RKO (cell line): Measurements from ENCODE around the gene PGAP1.

Experiments
- DNase-seq: peaks from one replicate; pipeline ENCODE4 v3.0.0-alpha.2; 2016; ENCODE audit warnings: low spot score

PGAP1 gene

DNA sequence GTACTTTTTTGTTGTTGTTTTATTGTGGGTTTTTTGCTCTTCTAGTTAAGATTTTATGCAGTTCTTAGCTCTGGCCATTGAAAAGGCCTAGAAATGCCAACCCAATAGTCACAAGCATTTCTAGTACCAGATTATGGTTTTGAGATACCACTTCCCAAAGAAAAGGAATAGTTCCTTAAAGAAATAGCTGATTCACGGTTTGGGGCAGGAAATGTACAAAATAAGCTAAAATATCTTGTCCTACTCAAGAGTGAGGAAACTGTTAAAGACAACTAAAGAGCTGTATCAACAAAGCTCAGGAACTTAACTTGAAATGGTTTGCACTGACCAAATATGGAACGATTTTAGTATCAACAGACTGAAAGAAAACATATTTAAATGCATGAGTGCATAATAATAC, 35.4 kb downstream of the PGAP1 start:
- DNase-seq: no peak

DNA sequence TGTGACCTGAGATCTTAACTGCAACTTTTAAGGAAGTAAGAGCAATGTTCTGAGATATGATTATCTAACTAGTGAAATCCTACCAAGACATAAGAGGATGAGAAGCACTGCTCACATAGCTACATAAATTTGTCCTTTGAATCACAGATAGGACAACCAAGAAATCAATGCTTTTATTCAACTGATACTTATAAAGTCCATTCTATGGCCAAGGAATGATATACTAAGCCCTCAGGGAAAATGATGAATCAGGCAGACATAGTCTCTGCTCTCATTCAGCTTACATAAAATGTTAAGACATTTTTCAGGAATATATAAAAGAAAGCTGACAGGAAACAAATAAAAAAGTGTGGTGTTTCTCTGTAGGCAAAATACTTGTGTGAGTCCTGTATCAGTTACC, 39.1 kb downstream of the PGAP1 start:
- DNase-seq: no peak

DNA sequence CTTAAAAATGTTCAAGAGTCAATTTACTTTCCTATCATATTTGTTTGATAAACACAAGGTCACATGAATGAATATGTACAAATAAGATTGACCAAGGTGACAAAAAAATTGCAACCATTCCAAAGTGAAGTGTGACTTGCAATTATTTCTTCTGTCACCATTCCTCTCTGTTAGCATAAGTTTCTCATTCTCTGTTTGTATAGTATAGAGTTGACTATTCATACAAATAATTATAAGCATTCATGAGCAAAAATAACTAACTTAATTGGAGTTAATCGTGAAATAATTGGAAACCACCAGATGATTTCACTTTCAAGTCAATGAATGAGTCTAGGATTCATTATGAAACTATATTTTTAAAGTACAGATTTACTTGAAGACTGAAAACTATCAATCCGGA, 42.1 kb downstream of the PGAP1 start:
- no peak for DNase-seq

DNA sequence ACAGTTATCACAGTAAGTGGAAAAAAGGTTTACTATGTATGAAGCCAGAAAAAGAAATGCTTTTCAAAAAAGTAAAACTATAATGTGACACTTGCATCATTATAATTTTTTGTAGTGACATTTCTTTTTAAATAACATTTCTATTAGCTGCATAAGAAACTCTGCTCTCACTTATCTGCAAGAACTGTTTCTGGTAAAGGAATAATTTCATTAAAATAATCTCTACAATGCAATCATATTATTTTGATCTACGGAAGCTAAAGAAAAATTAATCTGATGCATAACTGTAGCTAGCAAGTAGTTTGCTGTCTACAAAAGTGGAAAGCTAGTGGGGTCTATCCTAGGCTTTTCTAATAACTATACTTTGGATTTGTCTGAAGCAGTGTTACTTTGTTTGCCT, 50.1 kb downstream of the PGAP1 start:
- no peak for DNase-seq

DNA sequence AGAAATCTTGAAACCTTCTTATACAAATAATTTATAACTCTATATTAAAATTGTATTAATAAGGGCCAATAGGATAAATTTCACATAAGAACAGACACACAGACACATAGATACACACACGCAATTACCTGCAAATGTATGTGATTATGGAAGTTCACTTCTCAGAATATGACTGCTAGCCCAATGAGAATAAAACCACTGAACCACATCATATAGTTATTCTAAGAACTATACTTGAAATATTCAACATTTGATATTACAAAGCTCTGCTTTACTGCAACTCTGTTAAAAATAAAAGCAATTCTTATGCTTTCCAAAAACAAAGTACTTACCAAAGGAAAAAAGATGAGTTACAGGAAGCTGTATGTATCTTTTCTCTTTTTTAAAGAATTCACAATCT, 51.1 kb downstream of the PGAP1 start:
- DNase-seq: no peak

DNA sequence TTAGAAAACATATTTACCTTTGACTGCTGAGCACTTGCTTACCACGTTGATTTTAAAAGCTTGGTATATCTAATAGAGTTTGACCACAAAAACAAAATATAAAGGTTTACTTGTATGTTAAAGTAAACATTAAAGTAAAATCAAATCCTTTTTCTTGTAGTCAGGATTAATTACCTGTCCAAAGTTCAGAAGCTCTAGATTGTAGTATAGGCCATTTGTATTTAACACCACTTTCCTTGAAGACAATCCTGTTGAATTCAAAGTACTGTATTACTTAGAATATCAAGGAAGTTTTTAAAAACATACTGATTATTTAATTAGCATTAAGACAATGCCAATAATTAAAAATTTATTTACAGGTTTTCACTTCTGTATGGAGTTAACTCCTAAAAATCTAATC, 53.0 kb downstream of the PGAP1 start:
- DNase-seq: no peak

DNA sequence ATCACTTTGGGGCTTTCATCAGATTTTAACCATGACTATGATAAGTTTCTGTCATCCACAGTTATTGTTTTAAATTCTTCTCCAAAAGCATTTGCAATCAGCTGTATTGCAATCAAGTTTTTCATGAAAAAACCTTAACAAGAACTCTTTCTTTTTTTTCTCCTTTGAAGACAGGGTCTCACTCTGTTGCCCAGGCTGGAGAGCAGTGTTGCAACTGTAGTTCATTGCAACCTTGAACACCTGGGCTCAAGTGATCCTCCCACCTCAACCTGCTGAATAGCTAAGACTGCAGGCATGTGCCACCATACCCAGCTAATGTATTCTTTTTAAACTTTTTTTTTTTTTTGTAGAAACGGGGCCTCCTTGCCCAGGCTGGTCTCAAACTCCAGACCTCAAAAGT, 71.9 kb downstream of the PGAP1 start:
- DNase-seq: no peak

DNA sequence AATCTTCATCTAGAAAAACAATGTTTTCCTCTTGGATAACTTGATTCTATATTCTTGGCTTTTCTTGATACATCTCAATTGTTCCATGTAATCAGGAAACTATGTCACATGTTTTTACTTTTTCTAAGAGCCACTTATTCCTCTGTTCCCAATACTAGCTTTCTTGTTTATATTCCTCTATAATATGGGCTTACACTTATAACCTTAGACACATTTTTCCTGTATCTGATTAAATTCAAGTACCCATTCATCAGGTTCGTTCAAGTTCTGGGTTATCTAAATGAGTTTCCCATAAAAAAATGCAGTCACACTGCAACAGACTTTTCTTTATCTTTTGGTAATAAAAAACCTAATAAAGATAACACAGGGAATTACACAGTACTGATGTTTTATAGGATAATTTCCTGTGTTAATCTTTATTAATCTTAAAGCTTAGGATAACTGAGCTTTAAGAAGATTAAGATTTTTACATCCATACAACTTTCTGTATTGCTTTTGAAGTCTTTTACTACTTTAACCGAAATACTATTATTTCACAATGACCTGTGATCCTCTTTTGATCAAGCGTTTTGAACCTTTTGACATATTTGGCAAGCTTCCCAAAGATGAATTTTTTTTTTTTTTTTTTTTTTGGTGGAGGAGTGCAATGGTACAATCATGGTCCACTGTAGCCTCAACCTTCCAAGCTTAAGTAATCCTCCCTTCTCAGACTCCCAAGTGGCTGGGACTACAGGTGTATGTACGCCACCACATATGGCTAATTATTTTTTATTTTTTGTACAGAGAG, 73.0 kb downstream of the PGAP1 start:
- DNase-seq: no peak

DNA sequence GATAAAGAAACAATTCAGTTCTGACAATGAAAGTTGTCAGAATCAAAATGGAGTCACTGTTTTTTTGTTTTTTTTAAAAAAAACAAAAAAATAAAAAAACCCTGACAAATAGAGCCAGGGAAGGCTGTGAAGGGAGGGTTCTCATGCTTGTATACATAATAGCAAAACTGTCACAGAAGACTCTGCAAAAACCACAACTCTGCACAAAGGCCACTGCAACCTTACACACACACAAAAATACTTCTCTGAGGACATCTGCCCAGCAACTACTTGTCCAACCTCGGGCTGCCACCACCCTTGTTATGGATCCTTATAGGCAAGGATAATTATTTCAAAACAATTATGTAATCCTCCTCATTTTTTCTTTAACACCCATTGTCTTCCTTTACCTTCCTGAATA, 75.4 kb downstream of the PGAP1 start:
- DNase-seq: no peak

DNA sequence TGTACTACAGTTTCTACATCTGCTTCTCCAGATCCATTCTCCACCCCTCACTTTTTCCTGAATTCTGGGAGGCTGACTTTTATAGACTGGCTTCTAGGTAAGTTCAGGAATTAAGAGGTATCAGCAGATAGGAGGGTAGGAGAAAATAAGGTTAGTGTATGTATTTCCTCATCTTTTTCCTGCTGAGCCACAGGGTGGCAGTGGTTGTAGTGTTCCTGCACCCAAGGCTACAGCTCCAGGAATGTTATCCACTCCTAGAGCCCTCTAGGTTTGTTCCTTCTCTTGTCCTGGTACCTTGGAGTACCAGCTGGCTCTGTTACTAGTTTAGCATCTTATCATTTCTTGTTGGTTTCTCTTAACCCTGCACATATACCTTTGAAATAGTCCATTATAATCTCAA, 76.6 kb downstream of the PGAP1 start:
- peak; percentile 63 for DNase-seq

DNA sequence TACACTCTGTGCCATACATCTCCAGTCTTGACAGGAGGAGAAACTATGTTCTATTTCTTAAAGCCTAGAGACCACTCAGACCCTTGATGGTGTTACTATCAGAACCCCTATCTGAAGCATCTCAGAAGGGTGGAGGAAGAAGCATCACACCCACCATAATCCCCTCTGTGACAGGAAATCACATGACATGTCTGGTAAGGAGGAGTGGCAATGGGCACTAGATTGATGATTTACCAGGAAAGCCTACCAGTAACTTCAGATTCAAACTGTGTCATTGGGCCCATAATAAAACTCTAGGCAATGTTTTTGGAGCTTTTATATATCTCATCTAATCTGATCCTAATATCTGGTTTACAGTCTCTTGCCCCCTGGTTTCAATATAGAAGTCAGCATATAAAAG, 80.2 kb downstream of the PGAP1 start:
- no peak for DNase-seq

DNA sequence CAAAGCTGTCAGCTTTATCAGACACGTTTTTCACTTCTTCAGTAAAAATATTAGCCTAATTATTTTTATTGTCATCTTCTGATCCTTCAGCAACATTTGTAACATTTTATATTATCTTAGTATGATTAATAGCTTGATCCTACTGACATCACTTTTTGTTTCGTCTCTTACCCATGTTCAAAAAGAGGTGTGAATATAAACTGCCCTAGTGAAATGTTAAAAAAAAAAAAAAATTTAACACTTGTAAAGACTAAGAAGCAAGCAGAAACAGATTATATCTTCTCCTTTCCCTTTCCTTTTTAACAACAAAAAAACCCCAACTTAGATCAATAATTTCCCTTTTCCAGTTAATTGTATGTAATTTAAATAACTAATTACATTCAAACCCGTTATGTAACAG, 81.1 kb downstream of the PGAP1 start:
- DNase-seq: no peak

DNA sequence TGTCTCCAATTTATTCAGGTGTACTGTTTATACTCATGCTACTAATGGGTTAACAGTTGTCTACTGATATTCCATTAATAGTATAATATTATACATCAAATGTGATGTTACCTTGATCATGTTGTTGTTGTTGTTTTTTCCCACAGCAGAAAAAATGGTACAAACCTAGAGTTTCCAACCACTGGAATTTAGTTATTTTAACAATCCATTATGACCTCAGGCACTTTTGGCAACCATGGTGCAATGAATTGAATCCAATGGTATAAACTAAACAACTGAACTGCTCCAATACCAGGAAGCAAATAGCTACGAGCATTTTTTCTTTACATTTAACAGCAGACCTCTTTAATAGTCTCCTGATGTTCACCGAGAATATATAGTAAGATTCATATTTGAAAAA, 86.3 kb downstream of the PGAP1 start:
- DNase-seq: no peak

DNA sequence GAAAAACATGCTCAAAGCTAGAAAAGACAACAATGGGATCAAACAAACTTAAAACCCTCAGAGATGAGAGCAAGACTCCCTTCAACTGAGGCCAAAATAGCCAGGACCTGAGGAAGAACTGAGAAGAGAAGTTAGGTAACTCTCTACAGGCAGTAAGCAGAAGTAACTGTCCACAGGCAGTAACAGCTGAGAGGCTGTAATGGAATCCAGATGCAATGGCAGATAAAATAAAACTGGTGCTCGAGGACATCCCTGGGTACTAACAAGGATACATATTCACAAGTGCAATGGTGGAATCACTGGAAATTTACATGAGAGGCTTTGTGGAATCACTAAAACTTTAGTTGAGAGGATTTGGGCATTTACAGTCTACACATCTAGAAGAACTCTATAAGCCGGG, 86.9 kb downstream of the PGAP1 start:
- no peak for DNase-seq

DNA sequence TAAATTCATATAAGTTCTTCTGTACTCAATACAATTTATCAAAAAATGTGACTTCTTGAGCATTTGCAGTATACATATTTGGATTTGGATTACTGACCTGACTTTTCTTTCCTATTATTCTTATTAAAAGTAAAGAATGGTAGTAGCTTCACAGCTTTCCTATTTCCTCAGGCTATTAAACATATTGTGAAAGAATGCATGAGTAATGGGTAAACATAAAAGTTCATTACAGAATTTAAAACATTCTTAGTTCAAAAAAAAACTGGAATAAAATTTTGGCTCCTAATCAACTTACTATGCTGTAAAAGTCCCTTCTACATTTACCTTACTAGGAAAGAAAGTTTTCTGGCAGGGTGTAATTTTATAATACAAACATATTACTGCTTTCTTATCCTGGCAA, 90.1 kb downstream of the PGAP1 start:
- no peak for DNase-seq

DNA sequence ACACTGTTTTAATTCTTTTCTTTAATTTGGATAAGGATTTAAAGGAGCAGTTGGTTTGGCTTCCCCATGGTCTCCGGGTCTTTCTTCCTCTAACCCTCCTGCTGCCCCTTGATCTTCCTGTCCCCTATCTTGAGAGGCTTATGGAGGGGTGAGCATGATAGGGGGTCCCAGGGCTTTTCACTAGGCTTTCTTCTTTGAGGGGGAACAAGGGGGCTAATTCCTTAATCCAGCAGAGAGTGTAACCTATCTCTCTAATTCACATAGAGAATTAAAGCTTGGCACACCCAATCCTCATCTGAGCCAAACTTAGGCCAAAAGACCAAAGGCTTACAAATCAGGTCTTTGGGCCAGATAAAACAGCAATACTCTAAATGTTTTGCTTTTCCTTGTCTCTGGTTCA, 95.8 kb downstream of the PGAP1 start:
- DNase-seq: no peak

DNA sequence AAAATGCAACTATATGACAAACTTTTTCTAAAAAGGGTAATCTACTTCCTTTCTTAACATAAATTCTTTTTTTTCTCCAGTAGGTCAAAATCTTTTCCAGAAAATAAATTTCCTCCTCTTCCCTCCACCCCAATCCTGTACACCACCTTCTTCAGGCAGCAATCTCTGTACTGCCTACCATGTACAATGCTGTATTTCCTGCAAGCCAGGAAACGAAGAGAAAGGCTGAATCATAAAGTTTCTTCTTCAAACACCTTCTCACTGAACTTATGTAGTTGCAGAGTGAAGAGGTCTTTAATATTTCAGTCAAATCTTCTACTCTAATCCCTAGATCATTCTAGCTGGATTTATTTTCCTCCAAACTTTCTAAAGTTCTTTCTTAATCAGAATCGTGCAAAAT, 99.2 kb downstream of the PGAP1 start:
- DNase-seq: no peak

DNA sequence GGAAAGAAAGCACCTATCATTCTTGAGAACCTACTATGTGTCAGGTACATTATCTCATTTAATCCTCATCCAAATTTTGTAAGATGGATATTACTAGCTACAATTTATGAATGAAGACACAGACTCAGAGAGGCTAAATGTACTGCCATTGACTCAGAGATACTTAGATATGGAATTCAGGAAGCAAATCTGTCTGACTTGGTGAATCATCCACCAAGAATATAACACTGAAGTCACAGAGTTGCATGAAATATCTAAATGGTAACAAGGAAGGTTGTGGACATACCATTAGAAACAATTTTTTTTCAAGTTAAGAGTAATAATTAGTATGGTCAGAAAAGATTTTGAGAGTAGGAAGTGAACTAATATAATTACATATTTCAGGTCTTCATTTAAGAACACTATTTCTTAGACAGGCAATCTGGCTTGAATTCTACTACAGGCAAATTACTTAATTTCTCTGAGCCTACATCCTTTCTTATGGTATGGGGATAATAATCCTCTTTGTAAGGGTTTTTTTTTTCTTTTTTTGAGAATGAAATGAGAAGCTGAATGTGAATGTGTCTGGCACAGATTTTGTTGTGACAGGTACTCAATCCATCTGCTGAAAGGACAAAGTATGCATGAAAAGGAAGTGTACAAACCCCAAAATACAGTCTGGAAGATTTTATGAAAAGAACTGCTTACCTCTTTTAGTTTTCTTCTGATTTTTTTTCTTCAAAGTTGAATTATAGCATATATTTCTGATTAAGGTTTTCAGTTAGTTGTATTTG, 102.6 kb downstream of the PGAP1 start:
- DNase-seq: peak; percentile 83

DNA sequence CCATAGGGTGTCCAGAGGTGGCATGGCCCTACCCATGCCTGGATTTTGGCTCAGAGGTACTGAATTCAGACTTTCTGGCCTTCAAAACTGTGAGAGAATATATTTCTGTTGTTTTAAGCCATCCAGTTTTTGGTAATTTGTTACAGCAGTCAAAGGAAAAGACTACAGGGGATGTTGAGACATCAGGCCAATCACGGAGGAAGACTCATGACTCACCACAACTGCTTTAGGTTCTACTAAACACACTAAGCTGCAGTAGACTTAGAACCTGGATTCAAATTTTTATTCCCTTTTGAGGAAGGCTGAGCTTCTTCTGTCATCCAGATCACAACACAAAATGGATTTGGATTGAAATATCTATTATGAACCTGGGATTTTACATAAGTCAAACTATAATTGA, 105.3 kb downstream of the PGAP1 start:
- peak; percentile 50 for DNase-seq

DNA sequence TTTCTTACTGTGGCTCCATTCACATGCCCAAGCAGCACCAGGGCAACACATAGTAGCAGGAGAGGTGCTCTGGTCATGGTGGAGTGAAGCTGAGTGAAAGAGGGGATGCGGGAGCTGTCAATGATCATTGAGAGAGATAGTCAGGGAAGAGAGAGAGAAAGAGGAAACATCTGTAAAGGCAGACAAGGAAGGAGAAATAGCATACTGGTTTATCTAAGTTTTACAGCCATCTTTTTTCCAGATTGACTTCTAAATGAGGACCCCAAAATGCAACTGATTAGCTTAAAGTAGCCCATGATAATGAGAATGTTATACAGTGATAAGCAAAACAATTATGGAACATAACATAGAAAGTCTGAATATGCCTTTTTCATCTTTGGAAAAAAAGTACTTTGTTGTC, 117.2 kb downstream of the PGAP1 start, which contains the start of gene C2orf66:
C2orf66 (minus strand) TSS at position 96 of the 400 bp plus-strand sequence; CDS start at position 77, 19 bp downstream.
- no peak for DNase-seq

DNA sequence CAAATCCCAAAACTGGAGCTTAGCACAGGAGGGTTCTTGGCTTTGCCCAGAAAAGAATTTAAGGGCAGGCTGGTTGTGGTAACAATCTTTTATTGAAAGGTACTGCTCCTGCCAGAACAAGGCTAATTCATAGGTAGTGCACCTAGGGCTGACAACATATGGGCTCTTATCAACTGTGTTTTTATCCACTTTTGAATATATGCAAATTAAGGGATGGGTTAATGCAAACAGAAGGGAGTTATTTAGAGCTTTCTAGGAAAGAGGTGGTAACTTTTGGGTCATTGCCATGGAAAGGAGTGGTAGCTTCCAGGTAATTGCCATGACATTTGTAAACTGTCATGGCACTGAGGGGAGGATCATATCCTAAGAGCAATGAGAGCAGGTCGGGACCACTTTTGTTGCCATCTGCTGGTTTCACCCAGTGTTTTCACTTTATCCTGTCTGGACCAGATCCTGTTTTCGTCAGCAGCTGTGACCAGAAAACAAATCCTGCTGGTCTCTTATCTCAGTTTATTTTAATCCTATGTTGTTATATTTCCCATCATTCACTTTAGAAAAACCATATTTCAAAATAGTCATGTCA, 118.3 kb downstream of the PGAP1 start:
- DNase-seq: peak; percentile 38

DNA sequence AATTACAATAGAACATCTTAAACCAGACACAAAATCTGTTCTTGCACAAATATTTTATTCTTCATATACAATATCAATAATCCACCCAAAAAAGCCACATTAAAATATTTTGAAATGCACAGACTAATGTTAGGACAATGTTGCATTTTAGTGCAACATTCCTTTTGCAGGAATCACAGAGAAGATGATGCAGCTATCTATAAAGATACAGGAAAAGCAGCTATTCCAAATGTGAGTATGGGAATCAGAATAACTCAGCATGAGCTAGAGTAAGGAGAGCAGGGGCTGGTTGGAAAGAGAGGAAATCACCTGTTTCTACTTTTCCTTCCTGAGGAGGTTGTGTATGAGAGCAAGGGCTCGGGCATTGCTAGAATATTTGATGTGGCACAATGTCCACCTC, 122.1 kb downstream of the PGAP1 start:
- DNase-seq: no peak

DNA sequence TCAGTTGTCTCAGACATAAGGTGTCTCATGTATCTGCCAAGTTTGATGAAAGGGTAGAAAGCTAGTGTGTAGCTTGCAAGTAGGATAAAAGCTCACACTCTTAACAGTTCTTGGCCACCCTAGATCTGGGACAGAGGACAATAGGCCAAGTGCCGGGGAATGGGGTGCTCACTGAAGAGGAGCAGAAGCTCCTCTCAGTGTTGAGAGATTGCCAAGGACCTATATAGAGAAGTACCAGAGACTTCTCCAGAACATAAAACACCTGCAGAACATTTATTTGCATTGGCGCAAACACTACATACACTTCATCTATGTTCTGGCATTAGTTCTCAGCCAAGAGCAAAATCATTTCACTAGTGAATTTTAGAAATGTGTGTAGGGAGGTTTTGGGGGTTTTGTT, 124.1 kb downstream of the PGAP1 start:
- no peak for DNase-seq
